ENCODE measurements around the gene PTH2. TPM values are rescaled to one million over a fixed set of nuclear protein-coding genes. Genes with fewer than 3 reads are reported as not detected.

Gene PTH2
- total RNA-seq, 1 donor from 2014 or later = not detected

- peaks cover 75% of the 10 kb centered on the region for H3K27me3 Mint-ChIP-seq (ENCODE audit: low read depth, unreplicated experiment)
- H3K9me3 ChIP-seq (ENCODE audit: insufficient read depth, low read depth, low read length) = peaks cover 5% of the 10 kb centered on the region
- no peaks in the 10 kb centered on the region for H3K4me1 ChIP-seq (ENCODE audit: insufficient read depth, low read length)
- H3K4me3 Mint-ChIP-seq (ENCODE audit: unreplicated experiment) = no peak overlapping the region
- no peaks in the 10 kb centered on the region for H4K20me1 ChIP-seq (ENCODE audit: insufficient read depth, low read length)
- TF ChIP-seq CTCF (IDR thresholded peaks at IDR 0.05; ENCODE audit: insufficient read depth, low read depth, low read length) (no peak), EZH2 (IDR thresholded peaks at IDR 0.05; ENCODE audit: insufficient read depth, low read length) (no peak)
- no peak overlapping the region for H3K9ac ChIP-seq (ENCODE audit: low read length)
- H3K36me3 Mint-ChIP-seq (ENCODE audit: low read depth, unreplicated experiment) = no peaks in the 10 kb centered on the region
- peaks cover 85% of the 10 kb centered on the region for H3K27me3 ChIP-seq (ENCODE audit: insufficient read depth, low read length)
- no peak overlapping the region for H3K4me2 ChIP-seq (ENCODE audit: low read length)
- no peak overlapping the region for H2AFZ ChIP-seq (ENCODE audit: low read depth, low read length)
- H3K4me3 ChIP-seq (ENCODE audit: insufficient read depth, low read depth, low read length) = no peak overlapping the region
- H3K36me3 ChIP-seq (ENCODE audit: insufficient read depth, low read length) = no peaks in the 10 kb centered on the region
- no peak overlapping the region for H3K27ac ChIP-seq (ENCODE audit: low read depth, low read length)
- no peaks in the 10 kb centered on the region for H3K79me2 ChIP-seq (ENCODE audit: insufficient read depth, low read length)
- H3K4me1 Mint-ChIP-seq (ENCODE audit: low read depth, unreplicated experiment) = peaks cover 2% of the 10 kb centered on the region
- H3K27ac Mint-ChIP-seq (ENCODE audit: unreplicated experiment) = no peak overlapping the region
- H3K9me3 Mint-ChIP-seq (ENCODE audit: unreplicated experiment) = peaks cover 7% of the 10 kb centered on the region
- FAIRE-seq (no peak), DNase-seq (ENCODE audit: low read depth) (no peak)
Observed at GRCh38 chr19:49430172-49430677, 7.0 kb upstream of the PTH2 start.

GRCh38 chr19:49428547-49429451 lies 5.6 kb upstream of the PTH2 start:
- peaks cover 80% of the 10 kb centered on the region for H3K27me3 Mint-ChIP-seq (ENCODE audit: low read depth, unreplicated experiment)

More at GRCh38 chr19:49428547-49429451, 5.6 kb upstream of the PTH2 start:
- Histone ChIP-seq H3K4me1 (ENCODE audit: insufficient read depth, low read length) (no peaks in the 10 kb centered on the region), H3K4me3 (ENCODE audit: insufficient read depth, low read depth, low read length) (no peak overlapping the region), H3K9ac (ENCODE audit: low read length) (no peak overlapping the region), H2AFZ (ENCODE audit: low read depth, low read length) (no peak overlapping the region), H4K20me1 (ENCODE audit: insufficient read depth, low read length) (no peaks in the 10 kb centered on the region), H3K27me3 (ENCODE audit: insufficient read depth, low read length) (peaks cover 91% of the 10 kb centered on the region), H3K27ac (ENCODE audit: low read depth, low read length) (no peak overlapping the region), H3K36me3 (ENCODE audit: insufficient read depth, low read length) (no peaks in the 10 kb centered on the region), H3K79me2 (ENCODE audit: insufficient read depth, low read length) (no peaks in the 10 kb centered on the region), H3K9me3 (ENCODE audit: insufficient read depth, low read depth, low read length) (peaks cover 5% of the 10 kb centered on the region), H3K4me2 (ENCODE audit: low read length) (no peak overlapping the region)
- Mint-ChIP-seq H3K4me1 (ENCODE audit: low read depth, unreplicated experiment) (peaks cover 2% of the 10 kb centered on the region), H3K4me3 (ENCODE audit: unreplicated experiment) (no peak overlapping the region), H3K36me3 (ENCODE audit: low read depth, unreplicated experiment) (no peaks in the 10 kb centered on the region), H3K9me3 (ENCODE audit: unreplicated experiment) (peaks cover 6% of the 10 kb centered on the region), H3K27ac (ENCODE audit: unreplicated experiment) (no peak overlapping the region)
- peak; percentile 68 for TF ChIP-seq EZH2 (IDR thresholded peaks at IDR 0.05; ENCODE audit: insufficient read depth, low read length)
- no peak for TF ChIP-seq CTCF (IDR thresholded peaks at IDR 0.05; ENCODE audit: insufficient read depth, low read depth, low read length)
- DNase-seq (ENCODE audit: low read depth) (no peak), FAIRE-seq (no peak)
